OCI-LY3 (cell line): Measurements from ENCODE around the gene PHLPP2.

Source experiments
- H2AFZ ChIP-seq: fragments of 200-600, 300-600 bp; shearing (Covaris generic); 2 replicates; pipeline ENCODE4 v1.6.0; 2014; ENCODE audit warnings: antibody characterized with exemption, low read depth, low read length
- H3K27ac ChIP-seq: fragments of 200-600, 300-600 bp; sonication (generic); 2 replicates; pipeline ENCODE4 v1.5.1; 2014; ENCODE audit warnings: mild to moderate bottlenecking, low read length, moderate library complexity, mixed read lengths
- H3K27me3 ChIP-seq: fragments of 200-600, 300-600 bp; sonication (generic); 2 replicates; pipeline ENCODE4 v1.6.1; 2014; ENCODE audit warnings: low read depth, low read length, mixed read lengths
- H3K36me3 ChIP-seq: fragments of 200-600, 300-600 bp; sonication (generic); replicated peaks from 2 replicates; pipeline ENCODE3; 2014; ENCODE audit warnings: low read depth, low read length, mixed read lengths
- H3K4me1 ChIP-seq: fragments of 300-600, 200-600 bp; sonication (generic); 2 replicates; pipeline ENCODE4 v1.6.1; 2014; ENCODE audit warnings: low read length, mixed read lengths
- H3K4me2 ChIP-seq: fragments of 200-600, 300-600 bp; sonication (generic); 2 replicates; pipeline ENCODE4 v1.6.1; 2014; ENCODE audit warnings: low read length, mixed read lengths
- H3K4me3 ChIP-seq: fragments of 300-600, 200-600 bp; sonication (generic); 2 replicates; pipeline ENCODE4 v1.5.1; 2014; ENCODE audit warnings: antibody characterized with exemption, mild to moderate bottlenecking, low read length, moderate library complexity
- H3K79me2 ChIP-seq: fragments of 300-600, 200-600 bp; shearing (Covaris generic); 2 replicates; pipeline ENCODE4 v1.6.1; 2014; ENCODE audit warnings: mild to moderate bottlenecking, low read length, mixed read lengths
- H3K9ac ChIP-seq: fragments of 300-600, 200-600 bp; shearing (Covaris generic); 2 replicates; pipeline ENCODE4 v1.6.0; 2014; ENCODE audit warnings: mild to moderate bottlenecking, low read length, moderate library complexity
- H3K9me3 ChIP-seq: fragments of 200-600, 300-600 bp; shearing (Covaris generic); 2 replicates; pipeline ENCODE4 v1.6.1; 2014; ENCODE audit warnings: low read length, mixed read lengths; ENCODE audit not compliant: insufficient read depth
- H4K20me1 ChIP-seq: fragments of 200-600, 300-600 bp; sonication (generic); 2 replicates; pipeline ENCODE4 v1.6.1; 2016; ENCODE audit warnings: low read length, mixed read lengths; ENCODE audit not compliant: insufficient read depth
- CTCF ChIP-seq: fragments of 200-600, 300-600 bp; sonication (generic); IDR thresholded peaks from 2 replicates; pipeline ENCODE4 v1.5.1; 2014; ENCODE audit warnings: antibody characterized with exemption, low read length, low read depth
- EZH2phosphoT487 ChIP-seq: fragments of 200-600 bp; shearing (Covaris generic); IDR thresholded peaks from 2 replicates; pipeline ENCODE4 v1.6.1; 2018; ENCODE audit warnings: antibody characterized with exemption, mixed run types, low read depth

Gene PHLPP2

GRCh38 chr16:71737501-71737900 is 13.0 kb upstream of the PHLPP2 start:
- Histone ChIP-seq H3K36me3 (peaks cover 53% of the 10 kb centered on the region), H3K9me3 (no peaks in the 10 kb centered on the region), H3K27me3 (no peaks in the 10 kb centered on the region), H3K79me2 (no peaks in the 10 kb centered on the region), H3K4me2 (no peak overlapping the region), H3K27ac (no peak overlapping the region), H3K9ac (no peak overlapping the region), H2AFZ (no peak overlapping the region), H4K20me1 (no peaks in the 10 kb centered on the region), H3K4me3 (no peak overlapping the region), H3K4me1 (no peaks in the 10 kb centered on the region)
- TF ChIP-seq EZH2phosphoT487 = no peak
- TF ChIP-seq CTCF = no peak

GRCh38 chr16:71734511-71734910 is 10.0 kb upstream of the PHLPP2 start:
- Histone ChIP-seq H3K79me2 (no peaks in the 10 kb centered on the region), H3K4me1 (no peaks in the 10 kb centered on the region), H3K9ac (no peak overlapping the region), H4K20me1 (no peaks in the 10 kb centered on the region), H3K27ac (no peak overlapping the region), H3K27me3 (no peaks in the 10 kb centered on the region), H3K36me3 (peaks cover 57% of the 10 kb centered on the region), H2AFZ (no peak overlapping the region), H3K4me3 (no peak overlapping the region), H3K4me2 (no peak overlapping the region), H3K9me3 (no peaks in the 10 kb centered on the region)
- TF ChIP-seq EZH2phosphoT487 = no peak
- no peak for TF ChIP-seq CTCF

GRCh38 chr16:71732587-71732986 is 8.1 kb upstream of the PHLPP2 start:
- TF ChIP-seq EZH2phosphoT487 (no peak), CTCF (no peak)

GRCh38 chr16:71727551-71728324 is 3.2 kb upstream of the PHLPP2 start:
- H3K4me1 ChIP-seq = peaks cover 19% of the 10 kb centered on the region
- no peaks in the 10 kb centered on the region for H4K20me1 ChIP-seq
- no peaks in the 10 kb centered on the region for H3K9me3 ChIP-seq
- TF ChIP-seq CTCF (no peak), EZH2phosphoT487 (no peak)
- no peak overlapping the region for H3K4me2 ChIP-seq
- H3K79me2 ChIP-seq = peaks cover 2% of the 10 kb centered on the region
- no peak overlapping the region for H2AFZ ChIP-seq
- no peak overlapping the region for H3K27ac ChIP-seq
- H3K4me3 ChIP-seq = no peak overlapping the region
- 0 out of 2 replicates have a peak, but pooled peaks cover 7% of the 10 kb centered on the region for H3K27me3 ChIP-seq
- peaks cover 14% of the 10 kb centered on the region for H3K36me3 ChIP-seq
- H3K9ac ChIP-seq = no peak overlapping the region

More at GRCh38 chr16:71732587-71732986, 8.1 kb upstream of the PHLPP2 start:
- Histone ChIP-seq H3K36me3 (peaks cover 44% of the 10 kb centered on the region), H3K27ac (no peak overlapping the region), H3K79me2 (no peaks in the 10 kb centered on the region), H4K20me1 (no peaks in the 10 kb centered on the region), H3K4me2 (no peak overlapping the region), H3K9ac (no peak overlapping the region), H3K4me3 (no peak overlapping the region), H2AFZ (no peak overlapping the region), H3K9me3 (no peaks in the 10 kb centered on the region), H3K4me1 (no peaks in the 10 kb centered on the region), H3K27me3 (no peaks in the 10 kb centered on the region)
